Hepatocyte (in vitro differentiated cells): Measurements from ENCODE around the gene BHMT2.

Experiments
- EZH2 ChIP-seq: fragments of 200-600 bp; sonication (generic); IDR thresholded peaks from 2 replicates; pipeline ENCODE4 v1.6.1; 2016; ENCODE audit warnings: antibody characterized with exemption, mild to moderate bottlenecking, borderline replicate concordance
- EZH2phosphoT487 ChIP-seq: fragments of 200-600 bp; sonication (generic); IDR thresholded peaks from one replicate; pipeline ENCODE4 v1.6.1; 2018; ENCODE audit warnings: antibody characterized with exemption, mild to moderate bottlenecking, low read depth, moderate library complexity; ENCODE audit not compliant: unreplicated experiment, severe bottlenecking
- TF ChIP-seq, protein P1 (sequence below): fragments of 200-600 bp; sonication (generic); IDR thresholded peaks from 2 replicates; pipeline ENCODE4 v1.5.1; 2016; ENCODE audit warnings: antibody characterized with exemption, mild to moderate bottlenecking; ENCODE audit not compliant: poor library complexity

GRCh38 chr5:79074641-79075040 lies 5.1 kb downstream of the BHMT2 start:
- TF ChIP-seq, protein P1, sequence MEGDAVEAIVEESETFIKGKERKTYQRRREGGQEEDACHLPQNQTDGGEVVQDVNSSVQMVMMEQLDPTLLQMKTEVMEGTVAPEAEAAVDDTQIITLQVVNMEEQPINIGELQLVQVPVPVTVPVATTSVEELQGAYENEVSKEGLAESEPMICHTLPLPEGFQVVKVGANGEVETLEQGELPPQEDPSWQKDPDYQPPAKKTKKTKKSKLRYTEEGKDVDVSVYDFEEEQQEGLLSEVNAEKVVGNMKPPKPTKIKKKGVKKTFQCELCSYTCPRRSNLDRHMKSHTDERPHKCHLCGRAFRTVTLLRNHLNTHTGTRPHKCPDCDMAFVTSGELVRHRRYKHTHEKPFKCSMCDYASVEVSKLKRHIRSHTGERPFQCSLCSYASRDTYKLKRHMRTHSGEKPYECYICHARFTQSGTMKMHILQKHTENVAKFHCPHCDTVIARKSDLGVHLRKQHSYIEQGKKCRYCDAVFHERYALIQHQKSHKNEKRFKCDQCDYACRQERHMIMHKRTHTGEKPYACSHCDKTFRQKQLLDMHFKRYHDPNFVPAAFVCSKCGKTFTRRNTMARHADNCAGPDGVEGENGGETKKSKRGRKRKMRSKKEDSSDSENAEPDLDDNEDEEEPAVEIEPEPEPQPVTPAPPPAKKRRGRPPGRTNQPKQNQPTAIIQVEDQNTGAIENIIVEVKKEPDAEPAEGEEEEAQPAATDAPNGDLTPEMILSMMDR = no peak
- no peak for TF ChIP-seq EZH2
- no peak for TF ChIP-seq EZH2phosphoT487
